Transverse colon (tissue), 4 donors: ENCODE data around the gene BICDL1. TPM values are rescaled to one million over a fixed set of nuclear protein-coding genes. Genes with fewer than 3 reads are reported as not detected.

Experiments
- DNase-seq: peaks from one replicate; pipeline ENCODE4 v3.0.0-alpha.2; 2019
- H3K27ac ChIP-seq, 4 donors: fragments of 200-600 bp; sonication (generic); 2 replicates each; pipeline ENCODE4 v1.5.1; 2016 to 2018; ENCODE audit warnings: inconsistent platforms in 4 of 4
- H3K27me3 ChIP-seq: fragments of 200-600 bp; sonication (generic); 2 replicates; pipeline ENCODE4 v1.5.1; 2017; ENCODE audit warnings: inconsistent platforms
- H3K36me3 ChIP-seq, 4 donors: fragments of 200-600 bp; sonication (generic); 2 replicates each; pipeline ENCODE4 v1.5.1; 2017 to 2019; ENCODE audit warnings: inconsistent platforms in 4 of 4
- H3K4me1 ChIP-seq, 4 donors: fragments of 200-600 bp; sonication (generic); 2 replicates each; pipeline ENCODE4 v1.5.1; 2017 to 2020; ENCODE audit warnings: inconsistent platforms in 4 of 4
- H3K4me3 ChIP-seq, 4 donors: fragments of 200-600 bp; sonication (generic); 1 replicate in 1 of 4; 2 replicates in 3 of 4; pipeline versions ENCODE4 v1.5.1 to v1.6.1; 2017 to 2019; ENCODE audit warnings: inconsistent platforms in 4 of 4
- H3K9me3 ChIP-seq, 2 donors: fragments of 200-600 bp; sonication (generic); 2 replicates each; pipeline ENCODE4 v1.5.1; 2017 to 2019; ENCODE audit warnings: inconsistent platforms in 2 of 2
- EP300 ChIP-seq: sonication (generic); formaldehyde crosslinking; IDR thresholded peaks from one replicate; pipeline ENCODE4 v1.6.1; 2017; ENCODE audit warnings: antibody characterized with exemption, low read depth
- POLR2A ChIP-seq: fragments of 450-650 bp; IDR thresholded peaks from one replicate; pipeline ENCODE4 v1.6.1; 2016; ENCODE audit warnings: antibody characterized with exemption, mild to moderate bottlenecking, moderate library complexity
- POLR2AphosphoS5 ChIP-seq, 3 donors: sonication (generic); formaldehyde crosslinking; IDR thresholded peaks; one replicate each; pipeline ENCODE4 v1.6.1; 2016; ENCODE audit warnings: antibody characterized with exemption in 3 of 3
- WGBS, 2 donors: methylation state at CpG; one replicate each; pipeline ENCODE4 v1.1.5; 2018; ENCODE audit warnings: low coverage in 1 of 2; 5-methylcytosine and 5-hydroxymethylcytosine counted together
- in situ Hi-C, 4 donors: fragments of 200-750 bp; cut with MboI; loops; one replicate each; pipeline versions ENCODE4 v1.15.0 to v1.15.1; 2017; ENCODE audit warnings: low sequenced_read_pairs in 3 of 4, low pct_ligation_motif_present in 1 of 4, low pct_unique_long_range_greater_than_20kb in 1 of 4
- intact Hi-C: fragments of 100-400 bp; cut with DNase I; formaldehyde crosslinking; loops from one replicate; pipeline ENCODE4 v1.15.1; 2023; ENCODE audit warnings: low total_unique reads
- total RNA-seq, 4 donors: library from RNA; depleted of rRNA; stranded (reverse); fragments of >200 nt; gene quantifications; one replicate each; pipeline ENCODE4 v1.1.0, GENCODE V29; 2016
- TF ChIP-seq, protein P1 (sequence below), 5 experiments: fragments of 200-600 bp in 3 of 5; fragments of 450-650 bp in 2 of 5; sonication (generic) in 3 of 5; IDR thresholded peaks; 1 replicate in 2 of 5; 2 replicates in 3 of 5; pipeline ENCODE4 v1.5.1; 2016 to 2017; ENCODE audit warnings: antibody characterized with exemption in 5 of 5, inconsistent platforms in 3 of 5, mild to moderate bottlenecking in 2 of 5, moderate library complexity in 1 of 5

The BICDL1 gene
- total RNA-seq, 4 donors from 2014 or later = 3.2 to 19.5 (median 6.9) TPM

DNA sequence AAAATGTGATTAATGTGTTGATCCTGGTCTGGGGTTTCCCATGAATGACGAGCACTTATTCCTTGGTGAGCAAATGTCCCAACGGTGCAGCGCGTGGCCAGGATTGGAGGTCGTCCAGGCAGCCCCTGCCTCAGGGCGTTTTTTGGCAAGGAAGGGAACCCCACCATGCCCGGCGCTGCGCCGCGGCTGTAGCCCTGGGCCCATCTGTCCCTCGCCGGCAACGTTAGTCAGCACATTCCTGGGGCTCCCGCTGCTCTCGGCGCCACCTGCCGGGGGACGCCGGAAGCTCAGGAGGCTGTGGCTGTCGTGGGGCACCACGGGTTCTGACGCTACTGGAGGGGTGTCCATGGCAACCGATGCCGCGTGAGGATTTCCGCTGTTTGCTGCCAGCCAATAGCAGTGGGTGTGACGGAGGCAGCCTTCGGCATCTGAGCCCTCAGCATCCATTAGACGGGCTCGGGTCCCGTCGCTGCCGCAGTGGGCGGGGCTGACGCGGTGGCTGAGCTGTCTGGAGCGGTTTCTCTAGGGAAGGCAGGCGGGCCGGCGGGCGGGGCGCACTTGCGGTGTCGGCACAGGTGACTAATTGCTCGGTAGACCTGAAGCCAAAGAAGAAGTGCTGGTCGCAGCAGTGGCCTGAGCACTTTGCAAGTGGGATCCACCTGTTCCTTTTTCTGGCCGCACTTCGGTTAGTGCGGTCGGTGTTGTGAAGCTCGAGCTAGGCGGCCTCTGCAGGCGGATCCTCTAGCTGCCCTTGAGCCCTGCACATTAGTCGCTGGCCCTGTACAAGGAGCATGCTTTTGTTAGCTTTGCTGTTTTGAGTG is 98.0 kb downstream of the BICDL1 start:
- DNase-seq = peak; percentile 99
- TF ChIP-seq POLR2A (no peak), EP300 (peak; percentile 25), POLR2AphosphoS5 (IDR thresholded peaks at IDR 0.05) (peak; percentile 73 to 83 (median 78))
- TF ChIP-seq, protein P1, sequence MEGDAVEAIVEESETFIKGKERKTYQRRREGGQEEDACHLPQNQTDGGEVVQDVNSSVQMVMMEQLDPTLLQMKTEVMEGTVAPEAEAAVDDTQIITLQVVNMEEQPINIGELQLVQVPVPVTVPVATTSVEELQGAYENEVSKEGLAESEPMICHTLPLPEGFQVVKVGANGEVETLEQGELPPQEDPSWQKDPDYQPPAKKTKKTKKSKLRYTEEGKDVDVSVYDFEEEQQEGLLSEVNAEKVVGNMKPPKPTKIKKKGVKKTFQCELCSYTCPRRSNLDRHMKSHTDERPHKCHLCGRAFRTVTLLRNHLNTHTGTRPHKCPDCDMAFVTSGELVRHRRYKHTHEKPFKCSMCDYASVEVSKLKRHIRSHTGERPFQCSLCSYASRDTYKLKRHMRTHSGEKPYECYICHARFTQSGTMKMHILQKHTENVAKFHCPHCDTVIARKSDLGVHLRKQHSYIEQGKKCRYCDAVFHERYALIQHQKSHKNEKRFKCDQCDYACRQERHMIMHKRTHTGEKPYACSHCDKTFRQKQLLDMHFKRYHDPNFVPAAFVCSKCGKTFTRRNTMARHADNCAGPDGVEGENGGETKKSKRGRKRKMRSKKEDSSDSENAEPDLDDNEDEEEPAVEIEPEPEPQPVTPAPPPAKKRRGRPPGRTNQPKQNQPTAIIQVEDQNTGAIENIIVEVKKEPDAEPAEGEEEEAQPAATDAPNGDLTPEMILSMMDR (IDR thresholded peaks at IDR 0.05) = peak; percentile 92 to 99 (median 97)
- intact Hi-C loops = no loop called here
- in situ Hi-C loops = no loop called here
- no peaks in the 10 kb centered on the region for H3K36me3 ChIP-seq
- peaks cover 6 to 14% (median 10%) of the 10 kb centered on the region in 4 donors for H3K4me1 ChIP-seq
- H3K9me3 ChIP-seq = no peaks in the 10 kb centered on the region
- H3K27me3 ChIP-seq = no peaks in the 10 kb centered on the region
- H3K27ac ChIP-seq = peak overlapping the region; percentile 30 to 77 (median 56)
- 0 to 2% methylated on average over 8 to 36 of the region's 55 CpGs for WGBS, 2 donors
- H3K4me3 ChIP-seq = peak overlapping the region in 3 of 4 donors; percentile 0 to 34 (median 21)

DNA sequence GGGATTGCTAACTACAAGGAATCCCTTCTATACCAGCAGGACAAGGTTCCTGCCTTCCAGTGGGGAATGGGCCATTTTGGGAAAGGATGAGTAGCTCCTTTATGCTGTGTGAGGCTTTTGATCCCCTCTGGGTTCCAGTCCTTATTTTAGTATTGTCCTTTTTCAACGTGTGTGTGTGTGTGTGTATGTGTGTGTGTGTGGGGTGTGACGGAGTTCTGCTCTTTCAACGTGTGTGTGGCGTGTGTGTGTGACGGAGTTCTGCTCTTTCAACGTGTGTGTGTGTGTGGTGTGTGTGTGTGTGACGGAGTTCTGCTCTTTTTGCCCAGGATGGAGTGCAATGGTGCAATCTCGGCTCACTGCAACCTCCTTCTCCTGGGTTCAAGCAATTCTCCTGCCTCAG is 100.1 kb downstream of the BICDL1 start:
- 42% methylated on average over 8 of the region's 8 CpGs; no CpG with 5 or more reads in 1 of the 2 donors for WGBS, 2 donors
- DNase-seq = no peak
- no peak overlapping the region for H3K4me3 ChIP-seq
- intact Hi-C loops (no loop called here), in situ Hi-C loops (no loop called here)
- TF ChIP-seq EP300 (no peak), POLR2A (no peak), POLR2AphosphoS5 (IDR thresholded peaks at IDR 0.05) (no peak)
- TF ChIP-seq, protein P1 (IDR thresholded peaks at IDR 0.05) = no peak
- no peaks in the 10 kb centered on the region for H3K27me3 ChIP-seq
- H3K36me3 ChIP-seq = no peaks in the 10 kb centered on the region
- peaks cover 6 to 14% (median 10%) of the 10 kb centered on the region in 4 donors for H3K4me1 ChIP-seq
- H3K9me3 ChIP-seq = no peaks in the 10 kb centered on the region
- H3K27ac ChIP-seq = no peak overlapping the region

DNA sequence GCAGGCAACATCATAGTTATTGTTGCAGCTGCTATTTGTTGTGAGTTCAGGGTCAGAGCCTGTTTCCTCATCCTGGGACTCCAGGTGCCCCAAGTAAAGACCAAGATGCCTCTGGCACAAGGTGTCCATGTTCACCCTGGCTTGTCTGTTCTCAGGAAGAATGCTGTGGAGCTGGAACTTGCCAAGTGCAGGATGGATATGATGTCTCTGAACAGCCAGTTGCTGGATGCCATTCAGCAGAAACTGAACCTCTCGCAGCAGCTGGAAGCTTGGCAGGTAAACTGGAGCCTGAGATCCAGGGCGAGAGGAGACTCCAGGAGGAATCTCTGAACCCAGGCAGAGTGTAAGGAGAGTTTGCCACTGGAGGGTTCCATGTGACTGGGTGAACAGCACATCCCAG is 100.8 kb downstream of the BICDL1 start:
- peaks cover 6 to 14% (median 10%) of the 10 kb centered on the region in 4 donors for H3K4me1 ChIP-seq
- no peaks in the 10 kb centered on the region for H3K27me3 ChIP-seq
- no peak for DNase-seq
- TF ChIP-seq POLR2A (no peak), POLR2AphosphoS5 (IDR thresholded peaks at IDR 0.05) (no peak), EP300 (no peak)
- TF ChIP-seq, protein P1 (IDR thresholded peaks at IDR 0.05) = no peak
- no peak overlapping the region for H3K27ac ChIP-seq
- H3K36me3 ChIP-seq = no peaks in the 10 kb centered on the region
- H3K4me3 ChIP-seq = no peak overlapping the region
- WGBS, 2 donors = 87% methylated on average over 2 of the region's 2 CpGs; no CpG with 5 or more reads in 1 of the 2 donors
- in situ Hi-C loops (no loop called here), intact Hi-C loops (no loop called here)
- H3K9me3 ChIP-seq = no peaks in the 10 kb centered on the region

DNA sequence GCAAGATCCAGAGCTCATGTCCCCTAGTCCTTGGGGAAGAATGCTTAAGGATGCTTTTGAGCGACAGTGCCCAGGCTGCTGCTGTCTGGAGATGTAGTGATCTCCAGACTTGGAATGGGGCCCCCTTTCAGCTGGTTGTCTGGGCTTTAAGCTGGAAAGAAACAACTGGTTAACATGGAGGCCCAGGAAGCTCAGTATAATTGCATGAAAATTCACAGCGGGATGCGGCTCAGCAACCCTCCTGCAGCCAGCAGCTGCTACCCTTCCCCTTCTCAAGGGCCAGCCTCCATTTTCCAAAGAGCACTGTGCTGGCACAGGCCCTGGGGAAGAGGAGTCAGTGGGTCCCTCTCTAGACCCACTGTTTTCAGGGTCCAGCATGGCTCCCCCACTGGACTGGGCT is 101.2 kb downstream of the BICDL1 start:
- no peak overlapping the region for H3K4me3 ChIP-seq

More for the DNA sequence above, 101.2 kb downstream of the BICDL1 start:
- H3K27ac ChIP-seq = no peak overlapping the region
- H3K36me3 ChIP-seq = no peaks in the 10 kb centered on the region
- no peak for TF ChIP-seq POLR2A
- TF ChIP-seq POLR2AphosphoS5 (IDR thresholded peaks at IDR 0.05) = no peak
- TF ChIP-seq, protein P1 (IDR thresholded peaks at IDR 0.05) = no peak
- no peak for TF ChIP-seq EP300
- intact Hi-C loops (no loop called here), in situ Hi-C loops (no loop called here)
- DNase-seq = no peak
- peaks cover 6 to 14% (median 10%) of the 10 kb centered on the region in 4 donors for H3K4me1 ChIP-seq
- H3K27me3 ChIP-seq = no peaks in the 10 kb centered on the region
- no peaks in the 10 kb centered on the region for H3K9me3 ChIP-seq
- 97% methylated on average over 3 of the region's 3 CpGs; no CpG with 5 or more reads in 1 of the 2 donors for WGBS, 2 donors
